Tibial nerve (tissue), 4 donors: ENCODE results near the gene TNKS2. TPM values are rescaled to one million over a fixed set of nuclear protein-coding genes. Genes with fewer than 3 reads are reported as not detected.

ENCODE experiments used
- DNase-seq, 2 donors: peaks; one replicate each; pipeline ENCODE4 v3.0.0-alpha.2; 2019; ENCODE audit warnings: low spot score in 2 of 2
- H3K27ac ChIP-seq, 4 donors: fragments of 200-600 bp; sonication (generic) in 3 of 4; one replicate each; pipeline ENCODE4 v1.5.1; 2017 to 2019; ENCODE audit warnings: mild to moderate bottlenecking in 1 of 4
- H3K27me3 ChIP-seq, 2 donors: fragments of 200-600 bp; sonication (generic) in 1 of 2; one replicate each; pipeline versions ENCODE4 v1.5.1 to v1.6.0; 2017 to 2019
- H3K36me3 ChIP-seq, 3 donors: fragments of 200-600 bp; sonication (generic); one replicate each; pipeline ENCODE4 v1.5.1; 2018 to 2019
- H3K4me1 ChIP-seq, 4 donors: fragments of 200-600 bp; sonication (generic) in 3 of 4; one replicate each; pipeline ENCODE4 v1.5.1; 2017 to 2019
- H3K4me3 ChIP-seq, 4 donors: fragments of 200-600 bp; sonication (generic) in 3 of 4; one replicate each; pipeline ENCODE4 v1.5.1; 2017 to 2019; ENCODE audit warnings: mild to moderate bottlenecking in 1 of 4, moderate library complexity in 1 of 4
- H3K9me3 ChIP-seq, 4 donors: fragments of 200-600 bp; sonication (generic) in 3 of 4; one replicate each; pipeline ENCODE4 v1.5.1; 2017 to 2019
- CTCF ChIP-seq, 5 experiments: fragments of 200-600 bp in 3 of 5; fragments of 450-650 bp in 2 of 5; sonication (generic) in 3 of 5; IDR thresholded peaks; one replicate each; pipeline ENCODE4 v1.5.1; 2016 to 2019; ENCODE audit warnings: antibody characterized with exemption in 5 of 5, mild to moderate bottlenecking in 3 of 5, moderate library complexity in 2 of 5
- EP300 ChIP-seq, 2 donors: sonication (generic); formaldehyde crosslinking; IDR thresholded peaks; one replicate each; pipeline ENCODE4 v1.6.1; 2017; ENCODE audit warnings: antibody characterized with exemption in 2 of 2, mild to moderate bottlenecking in 1 of 2
- POLR2A ChIP-seq, 2 donors: fragments of 450-650 bp; IDR thresholded peaks; one replicate each; pipeline ENCODE4 v1.6.1; 2017; ENCODE audit warnings: antibody characterized with exemption in 2 of 2, mild to moderate bottlenecking in 2 of 2, moderate library complexity in 2 of 2
- WGBS, 2 donors: methylation state at CpG; one replicate each; pipeline ENCODE4 v1.1.5; 2018; 5-methylcytosine and 5-hydroxymethylcytosine counted together
- total RNA-seq, 4 donors: library from RNA; depleted of rRNA; stranded (reverse); fragments of >200 nt; gene quantifications; one replicate each; pipeline ENCODE4 v1.1.0, GENCODE V29; 2016

Gene TNKS2
- total RNA-seq, 4 donors from 2014 or later: 47.7 to 60.7 (median 54.0) TPM

GRCh38 chr10:91772461-91772860 lies 25.8 kb upstream of the TNKS2 start:
- H3K27ac ChIP-seq: no peak overlapping the region
- WGBS, 2 donors: 78 to 90% methylated on average over 2 of the region's 2 CpGs
- no peaks in the 10 kb centered on the region for H3K4me1 ChIP-seq
- peaks cover 0 to 5% of the 10 kb centered on the region in 2 donors for H3K27me3 ChIP-seq
- H3K9me3 ChIP-seq: no peaks in the 10 kb centered on the region
- no peak overlapping the region for H3K4me3 ChIP-seq
- H3K36me3 ChIP-seq: no peaks in the 10 kb centered on the region
- DNase-seq: no peak
- no peak for TF ChIP-seq POLR2A (IDR thresholded peaks at IDR 0.05)
- no peak for TF ChIP-seq CTCF (IDR thresholded peaks at IDR 0.05)
- no peak for TF ChIP-seq EP300 (IDR thresholded peaks at IDR 0.05)

GRCh38 chr10:91772869-91773268 lies 25.4 kb upstream of the TNKS2 start:
- no peak for DNase-seq
- no peaks in the 10 kb centered on the region for H3K4me1 ChIP-seq
- peaks cover 0 to 5% of the 10 kb centered on the region in 2 donors for H3K27me3 ChIP-seq
- TF ChIP-seq CTCF (IDR thresholded peaks at IDR 0.05) (no peak), POLR2A (IDR thresholded peaks at IDR 0.05) (no peak), EP300 (IDR thresholded peaks at IDR 0.05) (no peak)
- no peak overlapping the region for H3K27ac ChIP-seq
- no peaks in the 10 kb centered on the region for H3K36me3 ChIP-seq
- 92 to 93% methylated on average over 1 of the region's 1 CpG for WGBS, 2 donors
- H3K9me3 ChIP-seq: no peaks in the 10 kb centered on the region
- no peak overlapping the region for H3K4me3 ChIP-seq

GRCh38 chr10:91774571-91774970 lies 23.7 kb upstream of the TNKS2 start:
- TF ChIP-seq EP300 (IDR thresholded peaks at IDR 0.05) (no peak), CTCF (IDR thresholded peaks at IDR 0.05) (no peak), POLR2A (IDR thresholded peaks at IDR 0.05) (no peak)
- 91 to 97% methylated on average over 2 of the region's 2 CpGs for WGBS, 2 donors
- no peak for DNase-seq
- Histone ChIP-seq H3K4me1 (no peaks in the 10 kb centered on the region), H3K27me3 (peaks cover 0 to 5% of the 10 kb centered on the region in 2 donors), H3K36me3 (no peaks in the 10 kb centered on the region), H3K4me3 (no peak overlapping the region), H3K9me3 (no peaks in the 10 kb centered on the region), H3K27ac (no peak overlapping the region)

- WGBS, 2 donors: 86 to 89% methylated on average over 2 of the region's 2 CpGs
- Histone ChIP-seq H3K4me1 (no peaks in the 10 kb centered on the region), H3K27me3 (peaks cover 0 to 5% of the 10 kb centered on the region in 2 donors), H3K4me3 (no peak overlapping the region), H3K9me3 (no peaks in the 10 kb centered on the region), H3K27ac (no peak overlapping the region), H3K36me3 (no peaks in the 10 kb centered on the region)
- TF ChIP-seq EP300 (IDR thresholded peaks at IDR 0.05): no peak
- no peak for DNase-seq
These were observed 22.5 kb upstream of the TNKS2 start for GRCh38 chr10:91775731-91776130.

- DNase-seq: no peak
- H3K27me3 ChIP-seq: peaks cover 0 to 5% of the 10 kb centered on the region in 2 donors
- no peak overlapping the region for H3K27ac ChIP-seq
- no peaks in the 10 kb centered on the region for H3K4me1 ChIP-seq
- WGBS, 2 donors: 94 to 99% methylated on average over 3 of the region's 3 CpGs
- H3K36me3 ChIP-seq: no peaks in the 10 kb centered on the region
- H3K9me3 ChIP-seq: no peaks in the 10 kb centered on the region
- no peak overlapping the region for H3K4me3 ChIP-seq
- TF ChIP-seq CTCF (IDR thresholded peaks at IDR 0.05): no peak
- no peak for TF ChIP-seq POLR2A (IDR thresholded peaks at IDR 0.05)
- no peak for TF ChIP-seq EP300 (IDR thresholded peaks at IDR 0.05)
These were observed 22.0 kb upstream of the TNKS2 start for GRCh38 chr10:91776266-91776665.

GRCh38 chr10:91778485-91778884 lies 19.7 kb upstream of the TNKS2 start:
- 83 to 94% methylated on average over 1 of the region's 1 CpG for WGBS, 2 donors
- no peak overlapping the region for H3K4me3 ChIP-seq
- H3K9me3 ChIP-seq: no peaks in the 10 kb centered on the region
- TF ChIP-seq EP300 (IDR thresholded peaks at IDR 0.05): no peak
- no peak for TF ChIP-seq POLR2A (IDR thresholded peaks at IDR 0.05)
- no peak for TF ChIP-seq CTCF (IDR thresholded peaks at IDR 0.05)
- no peaks in the 10 kb centered on the region for H3K4me1 ChIP-seq
- H3K27me3 ChIP-seq: peaks cover 0 to 5% of the 10 kb centered on the region in 2 donors
- H3K36me3 ChIP-seq: no peaks in the 10 kb centered on the region
- no peak overlapping the region for H3K27ac ChIP-seq
- no peak for DNase-seq
